ENCODE results near the gene APCS.

The APCS gene

DNA sequence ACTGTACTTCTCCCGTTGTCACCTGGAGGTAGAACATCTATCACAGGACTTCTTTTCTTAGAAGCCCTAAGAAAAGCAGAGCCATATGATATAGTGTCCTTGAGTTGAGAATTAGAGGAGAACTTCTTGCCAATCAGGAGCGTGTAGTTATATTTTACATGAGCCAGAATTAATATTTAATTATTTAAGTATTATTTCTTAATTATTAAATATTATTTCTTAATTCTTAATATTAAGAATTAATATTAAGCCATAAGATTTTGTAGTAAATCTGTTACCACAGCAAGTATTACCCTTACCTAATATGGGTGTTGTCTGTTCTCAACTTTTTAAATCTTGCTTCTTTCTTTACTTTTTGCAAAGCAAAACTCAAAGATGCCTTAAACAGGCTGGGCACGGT lies 10.2 kb upstream of the APCS start:
- no peak for TF ChIP-seq CREB1 (IDR thresholded peaks at IDR 0.05; ENCODE audit: low read depth)
- no peak for TF ChIP-seq EGR1 (IDR thresholded peaks at IDR 0.05)
- no peak for TF ChIP-seq NFIC (IDR thresholded peaks at IDR 0.05)
- no peak for TF ChIP-seq TAF1 (IDR thresholded peaks at IDR 0.05; ENCODE audit: low read depth)
- TF ChIP-seq FOXM1 (IDR thresholded peaks at IDR 0.05; ENCODE audit: borderline replicate concordance, low read depth): no peak
- TF ChIP-seq, protein P1, sequence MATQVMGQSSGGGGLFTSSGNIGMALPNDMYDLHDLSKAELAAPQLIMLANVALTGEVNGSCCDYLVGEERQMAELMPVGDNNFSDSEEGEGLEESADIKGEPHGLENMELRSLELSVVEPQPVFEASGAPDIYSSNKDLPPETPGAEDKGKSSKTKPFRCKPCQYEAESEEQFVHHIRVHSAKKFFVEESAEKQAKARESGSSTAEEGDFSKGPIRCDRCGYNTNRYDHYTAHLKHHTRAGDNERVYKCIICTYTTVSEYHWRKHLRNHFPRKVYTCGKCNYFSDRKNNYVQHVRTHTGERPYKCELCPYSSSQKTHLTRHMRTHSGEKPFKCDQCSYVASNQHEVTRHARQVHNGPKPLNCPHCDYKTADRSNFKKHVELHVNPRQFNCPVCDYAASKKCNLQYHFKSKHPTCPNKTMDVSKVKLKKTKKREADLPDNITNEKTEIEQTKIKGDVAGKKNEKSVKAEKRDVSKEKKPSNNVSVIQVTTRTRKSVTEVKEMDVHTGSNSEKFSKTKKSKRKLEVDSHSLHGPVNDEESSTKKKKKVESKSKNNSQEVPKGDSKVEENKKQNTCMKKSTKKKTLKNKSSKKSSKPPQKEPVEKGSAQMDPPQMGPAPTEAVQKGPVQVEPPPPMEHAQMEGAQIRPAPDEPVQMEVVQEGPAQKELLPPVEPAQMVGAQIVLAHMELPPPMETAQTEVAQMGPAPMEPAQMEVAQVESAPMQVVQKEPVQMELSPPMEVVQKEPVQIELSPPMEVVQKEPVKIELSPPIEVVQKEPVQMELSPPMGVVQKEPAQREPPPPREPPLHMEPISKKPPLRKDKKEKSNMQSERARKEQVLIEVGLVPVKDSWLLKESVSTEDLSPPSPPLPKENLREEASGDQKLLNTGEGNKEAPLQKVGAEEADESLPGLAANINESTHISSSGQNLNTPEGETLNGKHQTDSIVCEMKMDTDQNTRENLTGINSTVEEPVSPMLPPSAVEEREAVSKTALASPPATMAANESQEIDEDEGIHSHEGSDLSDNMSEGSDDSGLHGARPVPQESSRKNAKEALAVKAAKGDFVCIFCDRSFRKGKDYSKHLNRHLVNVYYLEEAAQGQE (IDR thresholded peaks at IDR 0.05; ENCODE audit: low read depth): no peak
- TF ChIP-seq TCF12 (IDR thresholded peaks at IDR 0.05; ENCODE audit: low read depth): no peak
- TF ChIP-seq YY1 (IDR thresholded peaks at IDR 0.05; ENCODE audit: low read depth): no peak
- TF ChIP-seq MAX (IDR thresholded peaks at IDR 0.05): no peak
- TF ChIP-seq RAD21 (IDR thresholded peaks at IDR 0.05; ENCODE audit: low read depth): no peak
- no peak for TF ChIP-seq USF1 (IDR thresholded peaks at IDR 0.05)
- no peak for TF ChIP-seq ZBTB7A (IDR thresholded peaks at IDR 0.05; ENCODE audit: low read depth)
- TF ChIP-seq CEBPB (IDR thresholded peaks at IDR 0.05): no peak
- TF ChIP-seq TEAD4 (IDR thresholded peaks at IDR 0.05): no peak
- no peak for TF ChIP-seq EP300 (IDR thresholded peaks at IDR 0.05; ENCODE audit: borderline replicate concordance)

GRCh38 chr1:159580340-159580739 lies 7.3 kb upstream of the APCS start:
- no peak for TF ChIP-seq YY1 (IDR thresholded peaks at IDR 0.05; ENCODE audit: low read depth)
- no peak for TF ChIP-seq TAF1 (IDR thresholded peaks at IDR 0.05; ENCODE audit: low read depth)
- TF ChIP-seq EGR1 (IDR thresholded peaks at IDR 0.05): no peak
- TF ChIP-seq CREB1 (IDR thresholded peaks at IDR 0.05; ENCODE audit: low read depth): no peak
- TF ChIP-seq CEBPB (IDR thresholded peaks at IDR 0.05): no peak
- no peak for TF ChIP-seq ZBTB7A (IDR thresholded peaks at IDR 0.05; ENCODE audit: low read depth)
- TF ChIP-seq FOXM1 (IDR thresholded peaks at IDR 0.05; ENCODE audit: borderline replicate concordance, low read depth): no peak
- TF ChIP-seq, protein P1 (IDR thresholded peaks at IDR 0.05; ENCODE audit: low read depth): no peak
- no peak for TF ChIP-seq MAX (IDR thresholded peaks at IDR 0.05)
- no peak for TF ChIP-seq TCF12 (IDR thresholded peaks at IDR 0.05; ENCODE audit: low read depth)
- no peak for TF ChIP-seq NFIC (IDR thresholded peaks at IDR 0.05)

- TF ChIP-seq TEAD4 (IDR thresholded peaks at IDR 0.05) (no peak), TAF1 (IDR thresholded peaks at IDR 0.05; ENCODE audit: low read depth) (no peak)
Observed at GRCh38 chr1:159581422-159581821, 6.2 kb upstream of the APCS start.

- TF ChIP-seq NFIC (IDR thresholded peaks at IDR 0.05): no peak
- no peak for TF ChIP-seq RAD21 (IDR thresholded peaks at IDR 0.05; ENCODE audit: low read depth)
- TF ChIP-seq EGR1 (IDR thresholded peaks at IDR 0.05): no peak
- TF ChIP-seq USF1 (IDR thresholded peaks at IDR 0.05): no peak
- TF ChIP-seq CREB1 (IDR thresholded peaks at IDR 0.05; ENCODE audit: low read depth): no peak
- no peak for TF ChIP-seq YY1 (IDR thresholded peaks at IDR 0.05; ENCODE audit: low read depth)
- TF ChIP-seq CEBPB (IDR thresholded peaks at IDR 0.05): no peak
- TF ChIP-seq TEAD4 (IDR thresholded peaks at IDR 0.05): no peak
- no peak for TF ChIP-seq FOXM1 (IDR thresholded peaks at IDR 0.05; ENCODE audit: borderline replicate concordance, low read depth)
- no peak for TF ChIP-seq TAF1 (IDR thresholded peaks at IDR 0.05; ENCODE audit: low read depth)
- no peak for TF ChIP-seq MAX (IDR thresholded peaks at IDR 0.05)
- no peak for TF ChIP-seq EP300 (IDR thresholded peaks at IDR 0.05; ENCODE audit: borderline replicate concordance)
- TF ChIP-seq, protein P1 (IDR thresholded peaks at IDR 0.05; ENCODE audit: low read depth): no peak
- no peak for TF ChIP-seq ZBTB7A (IDR thresholded peaks at IDR 0.05; ENCODE audit: low read depth)
- TF ChIP-seq TCF12 (IDR thresholded peaks at IDR 0.05; ENCODE audit: low read depth): no peak
Observed at GRCh38 chr1:159584536-159584935, 3.1 kb upstream of the APCS start.
